Measurements from ENCODE around the gene CTBP2.
A peak's percentile ranks its signal among the peaks of the same experiment; 100 is the strongest.

Gene CTBP2

DNA sequence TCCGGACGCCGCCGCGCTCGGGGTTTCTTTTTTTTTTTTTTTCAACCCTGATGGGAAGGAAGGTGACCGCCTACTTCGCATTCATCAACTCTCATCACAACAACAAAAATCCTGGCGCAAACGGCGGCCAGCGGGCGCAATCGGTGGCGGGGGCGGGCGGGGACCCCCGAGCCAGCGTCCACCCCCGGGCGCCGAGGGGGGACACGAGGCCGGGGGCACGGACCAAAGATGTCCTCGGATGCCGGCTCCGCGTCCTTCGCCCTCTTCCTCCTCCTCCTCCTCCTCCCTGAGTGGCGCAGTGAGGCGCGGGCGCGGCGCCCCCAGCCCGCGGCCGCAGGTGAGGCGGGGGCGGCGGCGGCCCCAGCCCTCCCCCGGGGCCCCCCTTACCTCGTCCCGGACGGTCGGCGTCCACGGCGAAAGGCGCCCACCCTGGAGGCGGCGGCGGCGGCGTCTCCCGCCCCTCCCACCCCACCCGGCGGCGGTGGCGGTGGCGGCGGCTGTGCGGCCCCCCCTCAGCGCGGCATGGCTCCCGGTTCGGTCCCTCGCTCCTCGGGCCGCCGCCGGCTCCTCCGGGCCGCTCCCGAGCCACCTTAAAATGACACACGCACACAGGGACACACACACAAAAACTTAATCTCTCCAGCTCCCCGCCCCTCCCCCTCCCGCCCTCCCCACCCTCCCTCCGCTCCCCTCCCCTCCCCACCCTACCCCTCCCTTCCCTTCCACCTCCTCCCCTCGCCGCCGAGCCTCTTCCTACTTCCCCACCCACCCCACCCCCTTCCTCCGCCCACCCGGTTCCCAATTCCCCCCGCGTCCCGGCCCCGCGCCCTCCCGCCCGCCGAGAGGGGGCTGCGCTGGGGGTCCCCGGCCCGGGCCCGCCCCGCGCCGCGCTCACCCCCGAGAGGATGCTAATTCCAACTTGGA is at the start of gene CTBP2:
Gene CTBP2, minus strand, starts transcription at position 632 of the 924 bp plus-strand sequence.
- DNase-seq = peak; percentile 24

DNA sequence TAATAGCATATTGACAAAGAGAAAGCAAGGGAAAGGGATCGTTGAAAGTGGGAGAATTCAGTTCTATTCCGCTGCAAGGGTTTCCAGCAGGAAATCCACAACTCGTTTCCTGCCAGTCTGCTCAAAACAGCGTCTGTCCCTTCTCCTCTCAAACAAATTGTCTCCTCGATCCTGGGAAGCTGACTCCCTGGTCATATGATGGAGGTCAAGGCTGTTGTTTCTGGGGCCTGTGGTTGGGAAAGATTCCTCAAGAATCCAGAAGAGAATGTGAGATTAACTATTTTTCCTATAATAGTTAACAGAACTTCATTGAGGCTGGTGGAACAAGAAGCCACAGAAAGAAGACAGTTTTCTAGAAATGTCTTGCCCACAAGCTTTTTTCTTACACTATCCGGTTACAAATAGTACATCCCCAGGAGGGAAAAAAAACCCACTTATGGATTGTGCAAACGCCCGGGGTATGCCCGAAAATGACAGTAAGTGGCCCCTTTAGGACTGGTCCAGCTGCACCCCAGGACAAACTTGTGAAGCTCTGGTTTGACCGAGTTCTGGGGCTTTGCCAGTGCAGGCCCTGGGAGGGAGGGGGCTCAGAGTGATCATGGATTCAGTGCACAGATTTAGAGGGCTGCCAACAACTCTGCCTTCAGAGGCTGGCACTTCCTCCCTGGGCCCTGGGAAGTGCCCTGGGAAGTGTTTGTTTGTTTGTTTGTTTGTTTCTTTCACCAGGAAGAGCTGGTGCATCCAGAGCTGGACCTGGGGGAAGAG is 49.4 kb upstream of the CTBP2 start:
- DNase-seq = no peak

- DNase-seq = no peak
Observed at GRCh38 chr10:125208854-125209565, 48.6 kb upstream of the CTBP2 start.

- no peak for DNase-seq
Observed at GRCh38 chr10:125206623-125207022, 46.3 kb upstream of the CTBP2 start.

- DNase-seq = no peak
Observed at GRCh38 chr10:125205431-125205830, 45.1 kb upstream of the CTBP2 start.

DNA sequence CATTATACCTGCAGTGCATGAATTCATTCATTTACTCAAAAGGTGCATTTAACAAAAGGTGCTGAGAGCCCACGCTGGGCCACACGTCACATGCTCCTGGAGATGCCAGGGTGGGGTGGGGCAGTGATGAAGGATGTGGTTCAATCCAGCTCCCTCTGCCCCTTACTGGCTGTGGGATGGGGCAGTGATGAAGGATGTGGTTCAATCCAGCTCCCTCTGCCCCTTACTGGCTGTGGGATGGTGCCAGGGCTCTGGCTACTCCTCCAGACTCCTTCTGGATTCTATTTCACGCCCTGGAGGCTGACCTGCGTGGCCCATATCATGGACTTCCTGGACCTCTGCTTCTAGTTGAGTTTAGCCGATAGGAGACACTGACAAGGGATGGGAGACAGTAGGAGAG is 44.0 kb upstream of the CTBP2 start:
- no peak for DNase-seq

DNA sequence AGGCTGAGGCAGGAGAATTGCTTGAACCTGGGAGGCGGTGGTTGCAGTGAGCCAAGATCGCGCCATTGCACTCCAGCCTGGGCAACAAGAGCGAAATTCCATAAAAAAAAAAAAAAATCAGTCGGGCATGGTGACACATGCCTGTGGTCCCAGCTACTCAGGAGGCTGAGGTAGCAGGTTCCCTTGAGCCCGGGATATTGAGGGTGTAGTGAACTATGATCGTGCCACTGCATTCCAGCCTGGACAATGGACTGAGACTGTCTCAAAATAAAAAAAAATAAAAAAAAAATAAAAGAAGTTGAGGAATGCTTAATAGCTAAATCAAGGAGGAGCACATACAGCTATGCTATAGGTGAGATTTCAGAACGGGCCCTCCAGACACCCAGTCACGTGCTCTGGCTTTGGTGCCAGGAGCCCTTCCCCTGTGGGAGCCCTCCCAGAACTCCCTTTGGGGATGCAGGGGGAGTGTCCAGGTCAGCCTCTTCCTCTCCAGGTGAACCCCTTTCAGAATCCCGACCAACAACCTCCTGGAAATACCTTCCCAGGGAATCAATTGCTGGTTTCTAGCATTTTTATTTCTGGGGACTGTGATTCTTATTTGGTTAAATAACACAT is 42.9 kb upstream of the CTBP2 start:
- DNase-seq = no peak

DNA sequence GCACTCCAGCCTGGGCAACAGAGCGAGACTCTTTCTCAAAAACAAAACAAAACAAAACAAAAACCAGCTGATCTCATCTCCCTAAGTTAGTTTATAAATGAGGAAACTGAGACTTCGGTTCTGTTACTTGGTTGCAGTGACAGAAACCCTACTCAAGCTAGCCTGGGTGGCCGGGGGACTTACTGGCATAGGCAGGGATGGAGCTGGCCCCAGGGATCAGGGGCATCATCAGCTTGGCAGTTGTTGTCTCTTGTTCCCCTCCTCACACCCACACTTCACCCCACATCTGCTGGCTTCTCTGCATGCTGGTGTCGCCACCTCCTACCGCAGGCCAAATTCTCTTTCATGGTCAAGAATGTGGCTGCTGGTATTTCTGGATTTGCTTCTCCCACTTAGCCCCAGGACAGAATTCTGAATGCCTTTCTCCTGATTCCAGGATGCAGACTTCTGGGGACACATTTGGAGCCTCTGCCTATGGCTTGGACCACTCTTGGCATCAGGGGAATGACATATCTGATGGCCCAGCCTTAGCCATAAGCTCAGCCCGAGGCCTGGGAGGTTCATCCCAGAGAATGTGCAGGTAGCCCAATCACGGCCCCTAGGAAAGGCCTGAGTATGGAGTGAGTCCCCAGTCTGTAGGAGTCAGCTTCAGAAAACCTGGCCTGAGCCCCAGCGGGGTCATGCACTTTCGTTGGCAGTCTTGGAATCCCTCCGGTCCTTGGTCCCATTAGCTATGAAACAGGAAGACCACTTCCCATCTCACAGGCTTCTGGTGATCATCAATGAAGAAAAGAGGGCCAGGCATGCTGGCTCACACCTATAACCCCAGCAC is 41.6 kb upstream of the CTBP2 start:
- no peak for DNase-seq

GRCh38 chr10:125201108-125201524 is 40.8 kb upstream of the CTBP2 start:
- DNase-seq = no peak

- no peak for DNase-seq
Observed at GRCh38 chr10:125200396-125200795, 40.0 kb upstream of the CTBP2 start.

- no peak for DNase-seq
Observed at GRCh38 chr10:125199270-125199669, 38.9 kb upstream of the CTBP2 start.

DNA sequence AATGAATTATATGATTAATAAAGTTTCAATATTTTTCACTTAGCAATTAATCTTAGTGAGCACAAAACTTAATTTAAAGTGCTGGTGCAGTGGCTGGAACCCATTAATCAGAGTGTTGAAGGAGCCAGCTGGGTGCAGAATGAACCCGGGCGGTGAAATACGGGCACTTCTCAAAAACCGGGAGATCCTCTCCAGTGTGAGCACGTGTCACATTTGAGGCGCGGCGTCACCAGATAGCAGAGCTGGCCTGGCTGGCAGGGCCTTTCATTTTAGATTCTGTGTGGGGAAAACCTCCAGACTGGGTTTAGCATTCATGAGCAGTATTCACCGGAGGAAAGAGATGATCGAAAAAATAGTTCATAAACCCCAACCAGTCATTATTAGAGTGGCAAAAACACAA is 34.5 kb upstream of the CTBP2 start:
- DNase-seq = no peak

DNA sequence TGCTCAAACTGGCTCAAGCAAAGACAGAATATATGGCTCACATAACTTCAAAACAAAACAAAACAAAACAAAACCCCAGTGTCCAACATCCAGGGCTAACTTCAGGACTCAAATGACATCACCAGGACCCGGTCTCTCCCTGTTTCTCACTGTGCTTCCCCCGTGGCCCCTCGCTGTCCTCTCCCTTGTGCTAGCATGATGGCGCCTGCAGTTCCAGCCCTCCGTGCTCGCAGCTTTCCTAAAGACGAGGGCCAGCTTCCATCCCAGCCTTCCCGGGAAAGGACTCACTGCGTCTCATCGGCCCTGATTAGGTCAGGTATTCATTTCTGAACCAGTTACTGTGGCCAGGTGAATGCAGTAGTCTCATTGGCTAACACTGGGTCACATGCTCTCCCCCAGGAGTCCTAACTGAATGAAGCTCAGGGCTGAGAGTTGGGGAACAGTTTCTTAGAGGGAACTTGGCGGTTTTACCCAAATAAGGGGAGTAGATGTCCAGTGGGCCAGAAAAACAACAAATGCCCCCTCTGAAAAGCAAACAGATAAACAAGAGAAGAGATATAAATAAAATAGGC is 33.0 kb upstream of the CTBP2 start:
- no peak for DNase-seq

DNA sequence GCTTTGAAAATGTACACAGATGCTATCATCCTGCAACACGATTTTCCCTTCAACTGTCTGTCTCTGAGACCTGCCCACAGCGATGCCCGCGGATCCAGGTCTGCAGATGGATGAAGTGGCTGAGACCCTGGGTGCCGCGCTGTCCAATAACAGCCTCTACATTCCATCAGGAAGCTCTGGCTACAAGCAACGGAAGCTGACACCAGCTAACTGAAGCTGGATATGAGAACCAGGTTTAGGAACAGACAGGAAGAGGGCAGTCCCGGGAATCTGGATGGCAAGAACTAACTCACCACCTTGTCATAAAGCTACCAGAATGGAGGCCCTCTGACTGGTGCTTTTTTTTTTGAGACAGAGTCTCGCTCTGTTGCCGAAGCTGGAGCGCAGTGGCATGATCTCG is 32.3 kb upstream of the CTBP2 start:
- no peak for DNase-seq

GRCh38 chr10:125192005-125192404 is 31.6 kb upstream of the CTBP2 start:
- DNase-seq = no peak

DNA sequence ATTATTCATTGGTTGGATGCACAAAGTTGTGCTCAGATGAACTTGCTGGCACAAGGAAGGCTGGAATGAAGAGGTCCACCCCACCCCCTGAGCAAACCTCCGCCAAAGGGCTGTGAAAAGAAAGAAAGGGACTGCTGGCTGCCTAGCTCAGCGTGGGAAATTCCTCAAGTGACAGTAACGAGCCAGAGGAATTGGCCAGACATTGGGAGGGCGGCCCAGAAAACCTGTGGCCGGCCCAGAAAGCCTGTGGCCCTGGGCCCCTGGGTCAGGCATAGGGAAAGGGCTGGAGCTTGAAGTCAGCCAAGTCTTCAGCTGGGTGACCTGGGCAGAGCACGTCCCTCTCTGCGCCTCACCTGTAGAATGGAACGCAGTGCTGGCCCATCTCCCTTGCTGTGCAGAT is 30.6 kb upstream of the CTBP2 start:
- no peak for DNase-seq

DNA sequence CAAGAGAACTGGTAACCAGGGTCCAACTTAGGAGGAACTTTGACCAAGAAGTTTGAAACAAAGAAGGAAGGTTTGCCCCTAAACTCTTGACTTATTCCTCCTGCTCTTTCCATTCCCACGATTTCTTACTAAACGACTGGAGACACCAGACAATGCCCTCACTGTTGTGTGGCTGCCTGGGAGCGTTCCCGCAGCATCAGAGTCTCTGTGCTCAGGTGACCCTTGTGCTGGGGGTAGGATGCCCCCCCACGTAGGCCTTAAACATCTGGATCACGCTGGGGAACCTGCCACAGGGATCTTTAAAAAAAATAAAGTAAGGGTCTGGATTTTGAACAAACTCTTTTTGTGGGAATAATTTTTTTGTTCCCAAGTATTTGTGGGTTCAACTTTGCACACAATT is 30.1 kb upstream of the CTBP2 start:
- DNase-seq = no peak

GRCh38 chr10:125189162-125189561 is 28.8 kb upstream of the CTBP2 start:
- DNase-seq = no peak

DNA sequence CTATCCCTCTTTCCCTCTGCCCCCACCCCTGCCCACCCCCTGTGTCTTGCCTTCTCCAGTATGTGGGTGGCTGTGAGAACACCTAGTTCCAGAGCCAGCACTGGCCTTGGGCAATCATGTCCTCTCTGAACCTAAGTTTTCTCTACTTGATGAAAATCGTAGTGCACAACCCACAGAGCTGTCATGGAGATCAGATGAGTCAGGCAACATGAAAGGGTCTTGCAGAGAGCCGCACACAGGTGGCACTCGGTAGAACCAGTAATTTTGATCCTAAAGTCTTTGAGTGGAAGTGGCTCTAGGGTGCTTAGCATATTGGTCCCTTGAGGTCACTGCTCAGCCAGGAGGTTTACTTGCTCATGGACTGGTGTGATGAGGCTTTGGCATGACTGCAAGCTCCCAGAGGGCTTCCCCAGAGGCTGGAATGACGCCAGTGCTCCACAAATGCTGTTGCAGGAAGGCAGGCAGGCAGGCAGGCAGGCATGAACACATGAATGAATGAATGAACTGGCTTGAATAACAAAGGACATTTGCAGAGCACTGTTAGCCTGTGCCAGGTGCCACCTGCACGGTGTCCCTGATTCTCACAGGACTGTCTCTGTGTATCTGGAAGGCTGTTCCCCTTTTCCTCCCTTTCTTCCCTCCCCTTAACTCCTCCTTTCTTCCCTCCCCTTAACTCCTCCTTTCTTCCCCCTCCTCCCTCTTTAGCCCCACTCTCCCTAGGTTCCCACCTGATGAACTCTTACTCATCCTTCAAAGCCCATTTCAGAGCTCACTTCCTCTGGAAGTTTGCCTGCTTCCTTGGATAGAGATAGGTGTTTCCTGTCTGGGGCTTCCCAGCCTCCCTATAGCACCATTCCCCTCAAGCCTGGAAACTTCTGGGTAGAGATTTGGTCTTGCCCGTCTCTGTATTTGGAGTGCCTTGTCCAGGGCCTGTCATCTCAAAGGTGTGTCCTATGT is 27.2 kb upstream of the CTBP2 start:
- DNase-seq = no peak

DNA sequence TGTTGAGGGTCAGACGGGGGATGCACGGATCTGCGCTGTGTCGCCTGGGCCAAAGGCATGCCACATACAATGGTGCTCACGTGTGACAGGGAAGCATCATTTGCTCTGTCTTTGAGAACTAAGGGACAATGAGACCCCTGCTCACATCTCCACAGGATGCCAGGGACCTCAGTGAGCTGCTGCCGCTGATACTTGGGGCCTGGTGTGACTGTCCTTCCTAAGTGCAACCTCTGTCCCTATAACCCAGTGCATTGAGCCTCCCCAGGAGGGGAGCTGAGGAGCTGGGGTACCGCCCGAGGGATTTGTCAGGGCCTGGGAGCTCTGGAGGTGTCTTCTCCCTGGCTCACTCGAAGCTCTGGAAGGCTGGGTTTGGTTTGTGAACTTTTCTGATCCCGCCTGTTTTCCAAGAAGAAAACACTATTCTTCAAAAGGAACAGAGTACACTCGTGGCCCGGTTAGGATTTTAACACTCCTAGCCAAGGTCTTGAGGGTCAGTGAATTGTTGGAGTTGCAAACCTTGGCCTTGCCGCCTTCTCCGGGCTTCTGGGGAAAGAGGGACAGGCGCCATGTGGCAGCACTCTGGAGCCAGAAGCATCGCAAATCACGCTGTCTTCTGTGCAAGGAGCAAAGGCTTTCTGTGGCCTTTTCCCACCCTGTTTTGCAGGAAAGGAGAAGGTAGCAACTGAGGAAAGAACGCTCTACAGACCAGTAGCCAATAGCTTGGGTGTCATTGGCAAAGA is 26.2 kb upstream of the CTBP2 start:
- DNase-seq = no peak
